ENCODE data around the gene BDKRB1.

DNA sequence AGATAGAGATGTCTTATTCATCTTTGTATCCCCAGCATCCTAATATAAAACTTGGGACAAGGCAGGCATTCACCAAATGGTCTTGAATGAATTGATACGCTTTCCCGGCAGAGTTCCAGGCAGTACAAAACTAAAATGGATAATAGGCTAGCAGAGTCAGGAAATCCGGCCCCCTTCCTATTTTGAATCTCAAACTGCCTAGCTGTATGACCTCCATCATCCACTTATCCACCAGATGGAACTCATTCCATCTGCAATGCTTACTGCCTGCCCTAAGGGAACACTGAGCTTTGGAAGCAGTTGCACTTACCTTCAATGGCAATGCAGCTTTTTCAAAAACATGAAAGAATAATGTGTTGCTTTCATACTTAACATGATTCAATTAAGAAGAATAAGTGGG is 43.4 kb downstream of the BDKRB1 start:
- TF ChIP-seq, protein P1, sequence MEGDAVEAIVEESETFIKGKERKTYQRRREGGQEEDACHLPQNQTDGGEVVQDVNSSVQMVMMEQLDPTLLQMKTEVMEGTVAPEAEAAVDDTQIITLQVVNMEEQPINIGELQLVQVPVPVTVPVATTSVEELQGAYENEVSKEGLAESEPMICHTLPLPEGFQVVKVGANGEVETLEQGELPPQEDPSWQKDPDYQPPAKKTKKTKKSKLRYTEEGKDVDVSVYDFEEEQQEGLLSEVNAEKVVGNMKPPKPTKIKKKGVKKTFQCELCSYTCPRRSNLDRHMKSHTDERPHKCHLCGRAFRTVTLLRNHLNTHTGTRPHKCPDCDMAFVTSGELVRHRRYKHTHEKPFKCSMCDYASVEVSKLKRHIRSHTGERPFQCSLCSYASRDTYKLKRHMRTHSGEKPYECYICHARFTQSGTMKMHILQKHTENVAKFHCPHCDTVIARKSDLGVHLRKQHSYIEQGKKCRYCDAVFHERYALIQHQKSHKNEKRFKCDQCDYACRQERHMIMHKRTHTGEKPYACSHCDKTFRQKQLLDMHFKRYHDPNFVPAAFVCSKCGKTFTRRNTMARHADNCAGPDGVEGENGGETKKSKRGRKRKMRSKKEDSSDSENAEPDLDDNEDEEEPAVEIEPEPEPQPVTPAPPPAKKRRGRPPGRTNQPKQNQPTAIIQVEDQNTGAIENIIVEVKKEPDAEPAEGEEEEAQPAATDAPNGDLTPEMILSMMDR (IDR thresholded peaks at IDR 0.05): no peak
- no peak for TF ChIP-seq POLR2A (IDR thresholded peaks at IDR 0.05)
- no peak for TF ChIP-seq EP300 (IDR thresholded peaks at IDR 0.05)

Measured in tibial nerve (tissue), 4 donors.